Measurements from ENCODE around the gene PRTN3. TPM values are rescaled to one million over a fixed set of nuclear protein-coding genes. Genes with fewer than 3 reads are reported as not detected.

The PRTN3 gene
- polyA plus RNA-seq, 1 of the 3 experiments (the other 2 are of a cell fraction): not detected

GRCh38 chr19:896434-896833 is 55.6 kb downstream of the PRTN3 start:
- peaks cover 7% of the 10 kb centered on the region for H3K79me2 ChIP-seq (ENCODE audit: insufficient read depth)
- no peaks in the 10 kb centered on the region for H3K9me3 ChIP-seq
- no peak overlapping the region for H3K4me3 ChIP-seq (ENCODE audit: low read depth in 2 of 2, low read length in 1 of 2)
- peaks cover 12% of the 10 kb centered on the region for H3F3A ChIP-seq (replicated peaks; ENCODE audit: insufficient read depth)
- CTCF ChIA-PET: interaction anchor here (0.8 to 2.4 kb wide), 4 partner anchors 11 to 40 kb away, joined by 3 to 16 read pairs (median 6); no protein-coding TSS in a partner anchor
- no peak overlapping the region for H3K27ac ChIP-seq (ENCODE audit: low read depth in 2 of 2, low read length in 1 of 2)
- DNase-seq: no peak
- H4K20me1 ChIP-seq (ENCODE audit: insufficient read depth): no peaks in the 10 kb centered on the region
- no peak overlapping the region for H3K4me2 ChIP-seq
- H3K4me1 ChIP-seq (ENCODE audit: control insufficient read depth in 1 of 2, insufficient read depth in 2 of 2, low read depth in 1 of 2, low read length in 1 of 2): peaks cover 0 to 4% of the 10 kb centered on the region in 2 experiments; a peak in 1 of 4 replicates
- H3K9ac ChIP-seq: no peak overlapping the region
- TF ChIP-seq GABPA (IDR thresholded peaks at IDR 0.05; ENCODE audit: low read depth) (no peak), TCF12 (IDR thresholded peaks at IDR 0.05) (no peak)
- WGBS (ENCODE audit: low lambda C conversion rate): 99% methylated on average over 7 of the region's 10 CpGs
- no peaks in the 10 kb centered on the region for H3K27me3 ChIP-seq (ENCODE audit: insufficient read depth)
- peaks cover 0 to 13% of the 10 kb centered on the region in 2 experiments for H3K36me3 ChIP-seq (replicated peaks in 1 of 2; ENCODE audit: control insufficient read depth in 1 of 2, insufficient read depth in 2 of 2, low read length in 1 of 2)
- H3K9me2 ChIP-seq: no peaks in the 10 kb centered on the region
- no peak overlapping the region for H2AFZ ChIP-seq (ENCODE audit: low read depth)
- POLR2A ChIA-PET: no interaction called here

- CTCF ChIA-PET: interaction anchor here (0.7 to 2.4 kb wide), 5 partner anchors 9 to 160 kb away, joined by 3 to 16 read pairs (median 5); no protein-coding TSS in a partner anchor
- POLR2A ChIA-PET: no interaction called here
- H3K4me1 ChIP-seq (ENCODE audit: control insufficient read depth in 1 of 2, insufficient read depth in 2 of 2, low read depth in 1 of 2, low read length in 1 of 2): peaks cover 0 to 2% of the 10 kb centered on the region in 2 experiments; a peak in 1 of 4 replicates
Measured at GRCh38 chr19:896999-897398, 56.2 kb downstream of the PRTN3 start.

GRCh38 chr19:897442-898039 is 56.7 kb downstream of the PRTN3 start:
- Histone ChIP-seq H3K4me3 (ENCODE audit: low read depth in 2 of 2, low read length in 1 of 2) (no peak overlapping the region), H2AFZ (ENCODE audit: low read depth) (no peak overlapping the region), H3K36me3 (replicated peaks in 1 of 2; ENCODE audit: control insufficient read depth in 1 of 2, insufficient read depth in 2 of 2, low read length in 1 of 2) (peaks cover 0 to 19% of the 10 kb centered on the region in 2 experiments), H3K27me3 (ENCODE audit: insufficient read depth) (no peaks in the 10 kb centered on the region), H3K9me2 (no peaks in the 10 kb centered on the region), H3K4me1 (ENCODE audit: control insufficient read depth in 1 of 2, insufficient read depth in 2 of 2, low read depth in 1 of 2, low read length in 1 of 2) (no peaks in the 10 kb centered on the region; a peak in 1 of 4 replicates), H3K4me2 (no peak overlapping the region), H4K20me1 (ENCODE audit: insufficient read depth) (peaks cover 2% of the 10 kb centered on the region; the same call in 1 of the 2 replicates), H3K79me2 (ENCODE audit: insufficient read depth) (peaks cover 10% of the 10 kb centered on the region), H3K27ac (ENCODE audit: low read depth in 2 of 2, low read length in 1 of 2) (no peak overlapping the region), H3F3A (replicated peaks; ENCODE audit: insufficient read depth) (peaks cover 17% of the 10 kb centered on the region), H3K9me3 (no peaks in the 10 kb centered on the region), H3K9ac (no peak overlapping the region)
- POLR2A ChIA-PET: no interaction called here
- 90% methylated on average over 18 of the region's 26 CpGs for WGBS (ENCODE audit: low lambda C conversion rate)
- DNase-seq: peak; percentile 65
- TF ChIP-seq FOXM1 (IDR thresholded peaks at IDR 0.05; ENCODE audit: low read depth): no peak
- no peak for TF ChIP-seq RCOR1 (IDR thresholded peaks at IDR 0.05; ENCODE audit: low read length)
- TF ChIP-seq CTCF (IDR thresholded peaks at IDR 0.05): peak; percentile 27; the same call in 1 of the 2 replicates
- CTCF ChIA-PET: interaction anchor here (0.7 to 2.4 kb wide), 6 partner anchors 9 to 160 kb away, joined by 3 to 16 read pairs (median 4); no protein-coding TSS in a partner anchor

More at GRCh38 chr19:896999-897398, 56.2 kb downstream of the PRTN3 start:
- Histone ChIP-seq H3K4me2 (no peak overlapping the region), H3K27ac (ENCODE audit: low read depth in 2 of 2, low read length in 1 of 2) (no peak overlapping the region), H3K9me2 (no peaks in the 10 kb centered on the region), H3K9ac (no peak overlapping the region), H2AFZ (ENCODE audit: low read depth) (no peak overlapping the region), H3K4me3 (ENCODE audit: low read depth in 2 of 2, low read length in 1 of 2) (no peak overlapping the region), H3K36me3 (replicated peaks in 1 of 2; ENCODE audit: control insufficient read depth in 1 of 2, insufficient read depth in 2 of 2, low read length in 1 of 2) (peaks cover 0 to 17% of the 10 kb centered on the region in 2 experiments), H3K27me3 (ENCODE audit: insufficient read depth) (no peaks in the 10 kb centered on the region), H4K20me1 (ENCODE audit: insufficient read depth) (no peaks in the 10 kb centered on the region), H3F3A (replicated peaks; ENCODE audit: insufficient read depth) (peaks cover 12% of the 10 kb centered on the region), H3K9me3 (no peaks in the 10 kb centered on the region), H3K79me2 (ENCODE audit: insufficient read depth) (peaks cover 10% of the 10 kb centered on the region)
- WGBS (ENCODE audit: low lambda C conversion rate): 96% methylated on average over 11 of the region's 11 CpGs
- TF ChIP-seq RCOR1 (IDR thresholded peaks at IDR 0.05; ENCODE audit: low read length) (no peak), FOXM1 (IDR thresholded peaks at IDR 0.05; ENCODE audit: low read depth) (no peak), FOXJ3 (CRISPR knock-in tag; IDR thresholded peaks at IDR 0.05) (no peak), TEAD4 (IDR thresholded peaks at IDR 0.05; ENCODE audit: borderline replicate concordance, insufficient read depth) (no peak)
- no peak for DNase-seq

Small RNAs within 50 kb of the gene (small RNA-seq; reads per million reads assigned to genes)
- gene MIR3187 (0 reads per million in 7 experiments), gene RNU6-9 (2.2 to 32.2 (median 10.4) reads per million in 7 experiments)

Other genes with a start within 250 kb of the PRTN3 start
- 38.2 and 40.1 TPM in 2 replicates for gene POLRMT, start 207.5 kb upstream of the PRTN3 start, polyA plus RNA-seq (2012; rRNA removed)
- 0.62 and 0.93 TPM in 2 replicates for gene FGF22, start 201.1 kb upstream of the PRTN3 start, polyA plus RNA-seq (2012; rRNA removed)
- 9.0 and 12.9 TPM in 2 replicates for gene RNF126, start 177.8 kb upstream of the PRTN3 start, polyA plus RNA-seq (2012; rRNA removed)
- gene FSTL3, start 164.6 kb upstream of the PRTN3 start, polyA plus RNA-seq (2012; rRNA removed): 64.4 and 73.0 TPM in 2 replicates
- gene PRSS57, start 145.5 kb upstream of the PRTN3 start, polyA plus RNA-seq (2012; rRNA removed): not detected in 2 replicates
- 6.2 and 15.6 TPM in 2 replicates for gene PALM, start 132.1 kb upstream of the PRTN3 start, polyA plus RNA-seq (2012; rRNA removed)
- gene MISP, start 89.9 kb upstream of the PRTN3 start, polyA plus RNA-seq (2012; rRNA removed): 0.03 and 0.08 TPM in 2 replicates
- 172 and 243 TPM in 2 replicates for gene PTBP1, start 43.5 kb upstream of the PRTN3 start, polyA plus RNA-seq (2012; rRNA removed)
- gene PLPPR3, start 19.0 kb upstream of the PRTN3 start, polyA plus RNA-seq (2012; rRNA removed): 1.5 and 1.6 TPM in 2 replicates
- gene AZU1, start 13.2 kb upstream of the PRTN3 start, polyA plus RNA-seq (2012; rRNA removed): 0.15 TPM in 2 replicates
- not detected in 2 replicates for gene ELANE, start 11.3 kb downstream of the PRTN3 start, polyA plus RNA-seq (2012; rRNA removed)
- gene CFD, start 18.7 kb downstream of the PRTN3 start, polyA plus RNA-seq (2012; rRNA removed): 2.5 and 3.2 TPM in 2 replicates
- 30.0 and 40.6 TPM in 2 replicates for gene MED16, start 52.2 kb downstream of the PRTN3 start, polyA plus RNA-seq (2012; rRNA removed)
- not detected in 2 replicates for gene RNU6-9, start 52.5 kb downstream of the PRTN3 start, polyA plus RNA-seq (2012; rRNA removed)
- 39.2 and 41.4 TPM in 2 replicates for gene R3HDM4, start 72.2 kb downstream of the PRTN3 start, polyA plus RNA-seq (2012; rRNA removed)
- gene KISS1R, start 76.3 kb downstream of the PRTN3 start, polyA plus RNA-seq (2012; rRNA removed): not detected in 2 replicates
- gene ARID3A, start 85.0 kb downstream of the PRTN3 start, polyA plus RNA-seq (2012; rRNA removed): 4.4 and 8.6 TPM in 2 replicates
- gene WDR18, start 143.3 kb downstream of the PRTN3 start, polyA plus RNA-seq (2012; rRNA removed): 47.9 and 51.5 TPM in 2 replicates
- 1.5 and 1.8 TPM in 2 replicates for gene GRIN3B, start 159.4 kb downstream of the PRTN3 start, polyA plus RNA-seq (2012; rRNA removed)
- 138 and 145 TPM in 2 replicates for gene TMEM259, start 180.1 kb downstream of the PRTN3 start, polyA plus RNA-seq (2012; rRNA removed)
- not detected in 2 replicates for gene RNU6-2, start 180.5 kb downstream of the PRTN3 start, polyA plus RNA-seq (2012; rRNA removed)
- gene CNN2, start 185.6 kb downstream of the PRTN3 start, polyA plus RNA-seq (2012; rRNA removed): 152 and 279 TPM in 2 replicates
- gene ABCA7, start 199.1 kb downstream of the PRTN3 start, polyA plus RNA-seq (2012; rRNA removed): 7.8 and 8.3 TPM in 2 replicates
- 2.8 and 4.2 TPM in 2 replicates for gene ARHGAP45, start 226.2 kb downstream of the PRTN3 start, polyA plus RNA-seq (2012; rRNA removed)

Data from SK-N-SH (cell line).